Measurements from ENCODE around the gene SNCA.

Gene SNCA

DNA sequence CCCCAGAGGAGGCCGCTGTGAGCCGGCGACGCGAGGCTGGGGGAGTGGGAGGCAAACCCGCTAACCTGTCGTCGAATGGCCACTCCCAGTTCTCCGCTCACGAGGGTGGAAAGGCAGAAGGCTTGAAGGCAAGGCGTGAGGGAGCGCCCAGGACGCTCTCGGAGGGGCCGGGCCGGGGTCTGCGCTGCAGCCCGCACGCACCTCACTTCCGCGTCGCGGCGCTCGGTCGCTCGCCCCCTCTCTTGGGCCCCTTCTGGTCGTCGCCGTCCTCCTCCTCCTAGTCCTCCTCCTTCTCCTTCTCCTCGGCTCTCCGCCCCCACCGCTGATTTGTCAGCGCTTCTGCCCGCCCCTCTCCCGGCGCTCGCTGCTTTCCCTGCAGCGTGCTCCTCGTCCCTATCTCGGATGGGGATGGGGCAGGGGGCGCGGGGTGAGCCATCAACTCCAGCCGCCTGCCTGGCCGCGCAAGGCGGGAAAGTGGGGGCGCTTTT is at the start of gene SNCA:
SNCA (minus strand) TSS at position 265 of the 488 bp plus-strand sequence. CDS start 1,494 bp downstream, outside the sequence.
- Histone ChIP-seq H3K4me3 (ENCODE audit: low read length) (no peak within 1 kb of the TSS), H3K27me3 (ENCODE audit: control insufficient read depth, insufficient read depth, low read length) (peaks cover 43% of the 10 kb centered on the region), H3K36me3 (ENCODE audit: control insufficient read depth, insufficient read depth, low read length) (no peaks in the 10 kb centered on the region), H3K9ac (ENCODE audit: low read length) (peak within 1 kb of the TSS; percentile 26), H3K4me1 (ENCODE audit: control insufficient read depth, insufficient read depth, low read length) (peaks cover 7% of the 10 kb centered on the region), H3K9me3 (ENCODE audit: control insufficient read depth, low read length) (no peaks in the 10 kb centered on the region)

DNA sequence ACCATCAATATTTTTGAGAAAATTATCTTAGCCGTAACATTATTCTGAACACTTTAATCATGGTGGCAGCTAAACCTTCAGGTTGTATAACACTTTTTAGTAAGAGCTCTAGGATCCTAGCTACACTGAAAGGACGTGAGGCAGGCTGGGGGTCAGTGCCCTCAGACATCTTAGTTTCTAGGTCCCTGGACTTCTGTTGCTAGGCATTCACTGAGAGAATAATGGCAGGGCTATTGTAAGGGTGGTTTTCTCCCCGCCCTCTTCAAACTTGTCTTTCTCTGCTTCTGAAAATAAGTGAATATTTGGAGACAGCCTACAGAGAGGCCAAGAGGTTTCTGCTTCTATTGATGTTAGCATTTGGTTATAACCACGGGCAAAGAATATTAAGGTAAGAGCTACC is 42.3 kb upstream of the SNCA start:
- Histone ChIP-seq H3K9ac (ENCODE audit: low read length) (no peak overlapping the region), H3K27me3 (ENCODE audit: control insufficient read depth, insufficient read depth, low read length) (no peaks in the 10 kb centered on the region), H3K9me3 (ENCODE audit: control insufficient read depth, low read length) (no peaks in the 10 kb centered on the region), H3K4me3 (ENCODE audit: low read length) (no peak overlapping the region), H3K4me1 (ENCODE audit: control insufficient read depth, insufficient read depth, low read length) (no peaks in the 10 kb centered on the region), H3K36me3 (ENCODE audit: control insufficient read depth, insufficient read depth, low read length) (no peaks in the 10 kb centered on the region)

DNA sequence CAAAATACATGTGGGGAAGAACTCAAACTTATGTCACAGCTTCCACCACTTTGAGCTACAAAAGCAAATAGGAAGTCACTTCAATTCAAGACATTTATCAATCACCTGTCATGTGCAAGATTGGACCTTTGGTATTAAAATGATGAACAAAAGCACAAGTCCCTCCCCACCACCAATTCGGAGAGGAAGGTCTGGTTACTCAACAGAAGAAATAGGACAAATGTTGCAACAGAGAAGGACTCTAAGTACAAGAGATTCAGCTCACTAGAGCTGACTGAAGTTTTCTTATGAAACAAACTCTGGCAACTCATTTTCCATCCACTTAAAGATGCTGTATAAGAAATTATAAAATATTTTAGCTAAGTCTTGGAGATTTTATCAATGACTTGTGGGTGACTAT is 41.6 kb upstream of the SNCA start:
- Histone ChIP-seq H3K4me3 (ENCODE audit: low read length) (no peak overlapping the region), H3K27me3 (ENCODE audit: control insufficient read depth, insufficient read depth, low read length) (no peaks in the 10 kb centered on the region), H3K36me3 (ENCODE audit: control insufficient read depth, insufficient read depth, low read length) (no peaks in the 10 kb centered on the region), H3K9ac (ENCODE audit: low read length) (no peak overlapping the region), H3K9me3 (ENCODE audit: control insufficient read depth, low read length) (no peaks in the 10 kb centered on the region), H3K4me1 (ENCODE audit: control insufficient read depth, insufficient read depth, low read length) (no peaks in the 10 kb centered on the region)

DNA sequence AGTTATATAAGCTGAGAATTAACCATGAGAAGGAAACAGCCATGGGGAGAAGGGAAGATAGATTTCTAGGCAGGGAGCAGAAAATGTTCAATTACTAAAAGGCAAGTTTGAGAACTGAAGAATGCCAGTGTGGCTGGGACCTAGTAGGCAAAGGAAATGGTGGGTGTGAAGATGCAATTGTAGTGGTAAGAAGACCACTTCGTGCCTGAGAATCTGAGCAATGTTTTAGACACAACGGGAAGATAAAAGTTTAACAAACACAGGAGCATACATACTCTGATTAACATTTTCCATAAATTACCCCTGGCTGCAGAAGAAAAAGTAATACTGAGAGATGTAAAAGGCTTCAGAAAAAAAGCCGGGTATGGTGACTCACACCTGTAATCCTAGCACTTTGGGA is 39.6 kb upstream of the SNCA start:
- no peaks in the 10 kb centered on the region for H3K36me3 ChIP-seq (ENCODE audit: control insufficient read depth, insufficient read depth, low read length)
- H3K9me3 ChIP-seq (ENCODE audit: control insufficient read depth, low read length) = no peaks in the 10 kb centered on the region
- H3K4me1 ChIP-seq (ENCODE audit: control insufficient read depth, insufficient read depth, low read length) = no peaks in the 10 kb centered on the region
- no peak overlapping the region for H3K4me3 ChIP-seq (ENCODE audit: low read length)
- no peak overlapping the region for H3K9ac ChIP-seq (ENCODE audit: low read length)
- H3K27me3 ChIP-seq (ENCODE audit: control insufficient read depth, insufficient read depth, low read length) = no peaks in the 10 kb centered on the region

DNA sequence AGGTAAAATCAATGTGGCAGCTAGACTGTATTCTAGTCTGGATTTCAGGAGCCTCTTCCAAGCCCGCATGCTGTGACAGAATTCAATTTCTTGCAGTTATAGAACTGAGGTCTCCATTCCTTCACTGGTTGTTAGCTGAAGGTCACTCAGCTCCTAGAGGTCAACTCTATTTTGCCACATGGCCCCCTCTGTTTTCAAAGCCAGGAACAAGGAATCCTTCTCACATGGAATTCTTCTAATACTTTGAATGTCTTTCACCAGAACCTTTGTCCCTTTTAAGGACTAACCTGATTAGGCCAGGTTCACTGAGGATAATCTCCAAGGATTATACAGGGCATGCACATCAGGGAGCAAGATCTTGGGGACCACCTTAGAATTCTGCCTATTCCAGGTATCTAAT is 34.2 kb upstream of the SNCA start:
- Histone ChIP-seq H3K4me1 (ENCODE audit: control insufficient read depth, insufficient read depth, low read length) (no peaks in the 10 kb centered on the region), H3K9ac (ENCODE audit: low read length) (no peak overlapping the region), H3K36me3 (ENCODE audit: control insufficient read depth, insufficient read depth, low read length) (no peaks in the 10 kb centered on the region), H3K4me3 (ENCODE audit: low read length) (no peak overlapping the region), H3K9me3 (ENCODE audit: control insufficient read depth, low read length) (no peaks in the 10 kb centered on the region), H3K27me3 (ENCODE audit: control insufficient read depth, insufficient read depth, low read length) (no peaks in the 10 kb centered on the region)

DNA sequence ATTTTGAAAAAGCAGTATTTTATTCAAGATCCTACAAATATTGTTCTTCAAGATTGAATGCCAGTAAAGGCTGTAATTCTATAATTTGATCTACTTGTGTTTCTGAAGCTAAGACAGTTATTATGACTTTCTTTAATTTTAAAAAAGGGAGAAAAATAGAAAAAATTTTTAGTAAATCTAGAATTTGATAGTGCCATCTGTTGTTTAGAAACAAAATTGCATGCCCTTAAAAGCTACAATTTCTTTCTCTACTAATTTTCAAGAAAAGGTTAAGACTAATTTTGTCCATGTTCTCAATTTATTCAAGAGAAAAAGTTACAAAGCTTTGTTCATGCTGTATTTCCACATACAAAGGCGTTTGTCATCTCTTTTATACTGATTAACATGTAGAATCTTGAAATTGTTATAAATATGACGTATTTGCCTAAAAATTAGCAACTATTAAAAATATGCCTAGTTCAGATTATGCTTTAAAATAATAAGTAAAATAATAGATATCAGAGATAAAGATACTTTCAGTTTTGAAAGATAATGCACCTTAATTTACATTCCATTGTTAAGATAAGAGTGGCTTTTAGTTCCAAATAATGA is 32.1 kb upstream of the SNCA start:
- no peaks in the 10 kb centered on the region for H3K27me3 ChIP-seq (ENCODE audit: control insufficient read depth, insufficient read depth, low read length)
- no peak overlapping the region for H3K9ac ChIP-seq (ENCODE audit: low read length)
- no peaks in the 10 kb centered on the region for H3K36me3 ChIP-seq (ENCODE audit: control insufficient read depth, insufficient read depth, low read length)
- H3K9me3 ChIP-seq (ENCODE audit: control insufficient read depth, low read length) = no peaks in the 10 kb centered on the region
- no peaks in the 10 kb centered on the region for H3K4me1 ChIP-seq (ENCODE audit: control insufficient read depth, insufficient read depth, low read length)
- no peak overlapping the region for H3K4me3 ChIP-seq (ENCODE audit: low read length)

DNA sequence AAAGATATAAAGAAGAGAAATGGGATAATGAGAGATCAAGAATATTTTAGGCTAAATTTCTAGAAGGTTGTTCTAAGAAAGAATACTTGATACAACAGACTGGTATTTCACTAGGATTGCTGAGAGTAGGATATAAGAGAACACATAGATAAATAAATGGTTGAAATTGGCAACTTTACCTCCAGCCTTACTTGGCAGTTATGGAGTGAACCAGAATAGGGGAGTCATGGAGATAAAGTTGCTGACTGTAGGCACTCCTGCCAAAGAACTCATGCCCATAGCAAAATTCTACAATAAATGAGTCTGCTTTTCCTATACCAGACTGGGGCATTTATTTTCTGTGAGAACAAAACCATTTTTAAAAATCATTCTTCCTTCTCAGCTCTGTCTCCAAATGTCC is 31.3 kb upstream of the SNCA start:
- H3K36me3 ChIP-seq (ENCODE audit: control insufficient read depth, insufficient read depth, low read length) = no peaks in the 10 kb centered on the region
- H3K4me3 ChIP-seq (ENCODE audit: low read length) = no peak overlapping the region
- no peaks in the 10 kb centered on the region for H3K27me3 ChIP-seq (ENCODE audit: control insufficient read depth, insufficient read depth, low read length)
- no peaks in the 10 kb centered on the region for H3K9me3 ChIP-seq (ENCODE audit: control insufficient read depth, low read length)
- no peak overlapping the region for H3K9ac ChIP-seq (ENCODE audit: low read length)
- no peaks in the 10 kb centered on the region for H3K4me1 ChIP-seq (ENCODE audit: control insufficient read depth, insufficient read depth, low read length)

DNA sequence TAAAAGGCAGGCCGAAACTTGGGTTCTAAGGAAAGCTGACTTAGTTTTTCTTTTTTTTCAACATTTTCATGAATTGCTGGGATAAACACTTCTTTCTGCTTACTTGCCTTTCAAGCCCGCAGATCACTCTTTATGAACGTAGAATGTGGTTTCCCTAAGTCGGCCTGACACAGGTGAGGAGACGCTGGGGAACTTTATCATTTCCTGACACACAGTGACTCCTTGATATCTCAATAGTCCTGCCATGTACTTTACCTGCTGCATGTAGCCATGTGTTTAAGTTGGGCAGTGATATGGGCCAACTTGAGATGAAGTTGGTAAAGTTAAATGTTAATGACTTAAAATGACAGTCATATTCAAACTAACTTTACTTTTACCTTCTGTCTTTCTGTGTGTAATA is 26.6 kb upstream of the SNCA start:
- H3K27me3 ChIP-seq (ENCODE audit: control insufficient read depth, insufficient read depth, low read length) = no peaks in the 10 kb centered on the region
- H3K9me3 ChIP-seq (ENCODE audit: control insufficient read depth, low read length) = no peaks in the 10 kb centered on the region
- H3K4me3 ChIP-seq (ENCODE audit: low read length) = no peak overlapping the region
- H3K9ac ChIP-seq (ENCODE audit: low read length) = no peak overlapping the region
- H3K36me3 ChIP-seq (ENCODE audit: control insufficient read depth, insufficient read depth, low read length) = no peaks in the 10 kb centered on the region
- H3K4me1 ChIP-seq (ENCODE audit: control insufficient read depth, insufficient read depth, low read length) = no peaks in the 10 kb centered on the region

DNA sequence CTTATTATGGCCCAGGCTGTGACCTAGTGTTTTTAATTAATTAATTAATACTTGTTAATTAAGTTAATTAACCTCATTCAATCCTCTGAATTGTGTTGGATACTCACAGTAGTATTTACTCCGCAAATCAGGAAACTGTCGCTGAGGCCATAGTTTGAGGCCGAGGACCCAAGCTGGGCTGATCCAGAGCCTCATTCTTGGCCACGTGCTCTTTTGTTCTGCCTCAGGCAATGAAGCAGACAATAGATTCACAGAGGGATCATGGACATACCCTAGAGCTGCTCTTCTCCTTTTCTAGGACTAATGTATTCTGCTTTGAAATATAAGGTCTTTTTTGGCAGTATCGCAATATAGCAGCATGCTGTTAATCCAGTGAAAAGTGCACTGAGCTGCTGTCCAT is 24.0 kb upstream of the SNCA start:
- no peaks in the 10 kb centered on the region for H3K9me3 ChIP-seq (ENCODE audit: control insufficient read depth, low read length)
- no peaks in the 10 kb centered on the region for H3K4me1 ChIP-seq (ENCODE audit: control insufficient read depth, insufficient read depth, low read length)
- H3K4me3 ChIP-seq (ENCODE audit: low read length) = no peak overlapping the region
- H3K9ac ChIP-seq (ENCODE audit: low read length) = no peak overlapping the region
- H3K36me3 ChIP-seq (ENCODE audit: control insufficient read depth, insufficient read depth, low read length) = no peaks in the 10 kb centered on the region
- H3K27me3 ChIP-seq (ENCODE audit: control insufficient read depth, insufficient read depth, low read length) = no peaks in the 10 kb centered on the region

DNA sequence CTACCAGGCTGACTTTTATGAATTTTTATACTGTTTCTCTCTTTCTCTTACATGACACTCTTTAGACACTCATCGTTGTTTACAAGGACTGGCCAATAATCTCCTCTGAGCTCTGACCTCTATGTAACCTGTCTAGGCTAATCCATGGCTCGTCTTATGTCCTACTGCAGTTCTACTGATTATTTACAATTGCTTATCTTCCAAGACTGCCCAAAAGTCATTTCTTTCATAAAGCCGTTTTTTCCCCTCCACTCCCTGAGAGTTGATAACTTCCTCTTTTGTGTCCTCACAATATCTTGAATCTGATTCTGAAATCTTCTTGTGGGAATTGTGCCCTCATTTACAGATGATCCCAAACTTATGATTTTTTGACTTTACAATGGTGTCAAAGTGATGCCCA is 18.3 kb upstream of the SNCA start:
- H3K27me3 ChIP-seq (ENCODE audit: control insufficient read depth, insufficient read depth, low read length) = no peaks in the 10 kb centered on the region
- no peaks in the 10 kb centered on the region for H3K36me3 ChIP-seq (ENCODE audit: control insufficient read depth, insufficient read depth, low read length)
- no peak overlapping the region for H3K9ac ChIP-seq (ENCODE audit: low read length)
- no peak overlapping the region for H3K4me3 ChIP-seq (ENCODE audit: low read length)
- H3K9me3 ChIP-seq (ENCODE audit: control insufficient read depth, low read length) = no peaks in the 10 kb centered on the region
- no peaks in the 10 kb centered on the region for H3K4me1 ChIP-seq (ENCODE audit: control insufficient read depth, insufficient read depth, low read length)

DNA sequence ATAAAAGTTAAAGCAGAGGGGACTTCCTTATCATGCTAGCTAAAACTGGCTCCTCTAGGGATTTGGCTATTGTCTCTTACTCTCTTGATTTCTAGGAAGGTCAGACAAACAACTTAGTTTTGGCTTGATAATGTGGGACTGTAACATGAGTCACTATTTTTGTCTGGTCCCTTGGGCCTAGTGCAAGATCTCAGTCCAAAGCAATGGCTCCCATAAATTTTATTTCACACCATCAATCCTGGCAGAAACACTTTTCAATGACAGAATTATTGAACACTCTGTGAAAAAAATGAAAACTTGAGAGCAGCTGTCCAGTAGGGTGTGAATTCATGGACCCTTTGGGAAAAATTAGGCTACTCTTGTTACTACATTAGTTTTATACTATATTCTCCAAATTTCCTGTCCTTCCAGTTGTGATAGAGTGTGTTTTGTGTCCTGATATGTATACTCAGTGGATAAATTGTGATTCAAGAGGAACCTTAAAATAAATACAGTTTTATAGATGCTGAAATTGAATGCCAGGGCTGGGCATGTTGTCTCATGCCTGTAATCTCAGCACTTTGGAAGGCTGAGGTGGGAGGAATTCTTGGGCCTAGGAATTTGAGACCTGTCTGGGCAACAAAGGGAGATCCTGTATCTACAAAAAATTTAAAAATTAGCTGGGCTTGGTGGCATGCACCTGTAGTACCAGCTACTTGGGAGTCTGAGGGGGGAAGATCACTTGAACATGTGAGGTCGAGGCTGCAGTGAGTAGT is 10.8 kb upstream of the SNCA start:
- Histone ChIP-seq H3K4me1 (ENCODE audit: control insufficient read depth, insufficient read depth, low read length) (no peaks in the 10 kb centered on the region), H3K4me3 (ENCODE audit: low read length) (no peak overlapping the region), H3K27me3 (ENCODE audit: control insufficient read depth, insufficient read depth, low read length) (no peaks in the 10 kb centered on the region), H3K36me3 (ENCODE audit: control insufficient read depth, insufficient read depth, low read length) (no peaks in the 10 kb centered on the region), H3K9ac (ENCODE audit: low read length) (no peak overlapping the region), H3K9me3 (ENCODE audit: control insufficient read depth, low read length) (no peaks in the 10 kb centered on the region)

DNA sequence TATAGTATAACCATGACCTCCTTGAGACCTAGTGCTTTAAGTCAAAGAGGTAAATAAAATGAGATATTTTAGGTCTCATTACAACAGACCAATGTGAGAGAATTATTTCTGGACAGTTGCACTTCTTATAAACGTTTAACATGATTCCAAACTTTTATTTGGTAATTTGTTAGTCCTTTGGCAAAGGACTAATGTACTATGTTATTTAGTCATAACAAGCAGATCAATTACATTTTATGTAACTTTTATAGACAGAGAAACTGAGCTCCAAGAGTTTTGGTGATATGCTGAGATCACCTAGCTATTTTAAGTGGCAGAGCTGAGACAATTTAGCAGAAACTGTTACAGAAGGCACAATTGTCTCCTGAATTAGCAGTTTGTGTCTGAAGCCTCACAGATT is 2.6 kb upstream of the SNCA start:
- no peak overlapping the region for H3K4me3 ChIP-seq (ENCODE audit: low read length)
- peaks cover 7% of the 10 kb centered on the region for H3K4me1 ChIP-seq (ENCODE audit: control insufficient read depth, insufficient read depth, low read length)
- H3K9ac ChIP-seq (ENCODE audit: low read length) = no peak overlapping the region
- H3K9me3 ChIP-seq (ENCODE audit: control insufficient read depth, low read length) = no peaks in the 10 kb centered on the region
- H3K36me3 ChIP-seq (ENCODE audit: control insufficient read depth, insufficient read depth, low read length) = no peaks in the 10 kb centered on the region
- peaks cover 38% of the 10 kb centered on the region for H3K27me3 ChIP-seq (ENCODE audit: control insufficient read depth, insufficient read depth, low read length)
